K562 (cell line): ENCODE measurements around the gene TANC1. TPM values are rescaled to one million over a fixed set of nuclear protein-coding genes. Genes with fewer than 3 reads are reported as not detected.

Source experiments
- SREBF1 ChIP-seq: fragments of 150-350 bp; IDR thresholded peaks from 2 replicates; pipeline ENCODE4 v1.6.1; 2014; ENCODE audit warnings: antibody characterized with exemption, low read depth, low read length, borderline replicate concordance
- ZC3H11A ChIP-seq: IDR thresholded peaks from 2 replicates; pipeline ENCODE4 v1.6.1; 2012; ENCODE audit warnings: low read depth, low read length, improper control_type of control experiment
- polyA plus RNA-seq, 8 experiments: library from polyadenylated mRNA; depleted of rRNA in 4 of 8; stranded (reverse) in 5 of 8; unstranded in 3 of 8; fragments of >200 nt; fragmentation: Nextera tagmentation in 2 of 8; fragmentation: Illumina TruSeq in 1 of 8; extraction: Ambion mirVana in 2 of 8; extraction: Trizol in 1 of 8; gene quantifications; 2 replicates each; pipeline versions ENCODE4 v1.2.1 to v1.2.3, GENCODE V29; 2011 to 2014; ENCODE audit warnings: inconsistent platforms in 1 of 8, missing spikeins in 1 of 8
- total RNA-seq, 7 experiments: library from RNA; depleted of rRNA in 6 of 7; stranded (reverse); fragments of >200 nt in 6 of 7; fragmentation: Illumina TruSeq in 2 of 7; extraction: Trizol in 2 of 7; gene quantifications; 2 replicates each; pipeline versions ENCODE4 v1.2.1 to v1.2.3, GENCODE V29; 2011 to 2021; ENCODE audit warnings: low replicate concordance in 1 of 7
- TF ChIP-seq, protein P1 (sequence below), 2 experiments: fragments of 450-650 bp; formaldehyde crosslinking in 1 of 2; IDR thresholded peaks; 2 replicates each; pipeline versions ENCODE4 v1.4.0 to v1.6.1; 2014 to 2020; ENCODE audit warnings: mild to moderate bottlenecking in 2 of 2, borderline replicate concordance in 1 of 2, low read depth in 1 of 2

Gene TANC1
- total and polyA plus RNA-seq, 9 of the 15 experiments (the other 6 are each of a cell fraction or from before 2014, with no cell fraction given), result under 0.01 to 0.20 (median 0.07) TPM; not detected in 1

DNA sequence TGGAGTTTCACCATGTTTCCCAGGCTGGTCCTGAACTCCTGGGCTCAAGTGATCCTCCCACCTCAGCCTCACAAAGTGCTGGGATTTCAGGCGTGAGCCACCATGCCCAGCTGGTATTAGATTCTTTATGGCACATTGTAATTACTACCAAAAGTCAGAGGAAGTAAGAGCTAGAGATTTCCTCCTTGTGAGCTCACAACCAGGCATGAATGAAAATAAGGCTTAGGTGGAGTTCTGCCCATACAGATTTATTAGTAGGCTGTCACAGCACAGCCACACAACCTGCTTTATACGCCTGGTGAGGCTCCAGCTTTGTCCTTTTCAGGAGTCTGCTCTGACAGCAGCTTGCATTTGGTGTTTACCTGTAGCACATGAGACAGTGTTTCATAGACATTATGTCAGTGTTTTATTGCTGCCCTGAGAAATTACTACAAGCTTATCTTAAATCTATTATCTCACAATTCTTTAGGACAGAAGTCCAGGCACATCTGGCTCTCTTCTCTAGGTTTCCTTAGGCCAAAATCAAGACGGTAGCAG, 156.6 kb downstream of the TANC1 start (continued):
- TF ChIP-seq, protein P1, sequence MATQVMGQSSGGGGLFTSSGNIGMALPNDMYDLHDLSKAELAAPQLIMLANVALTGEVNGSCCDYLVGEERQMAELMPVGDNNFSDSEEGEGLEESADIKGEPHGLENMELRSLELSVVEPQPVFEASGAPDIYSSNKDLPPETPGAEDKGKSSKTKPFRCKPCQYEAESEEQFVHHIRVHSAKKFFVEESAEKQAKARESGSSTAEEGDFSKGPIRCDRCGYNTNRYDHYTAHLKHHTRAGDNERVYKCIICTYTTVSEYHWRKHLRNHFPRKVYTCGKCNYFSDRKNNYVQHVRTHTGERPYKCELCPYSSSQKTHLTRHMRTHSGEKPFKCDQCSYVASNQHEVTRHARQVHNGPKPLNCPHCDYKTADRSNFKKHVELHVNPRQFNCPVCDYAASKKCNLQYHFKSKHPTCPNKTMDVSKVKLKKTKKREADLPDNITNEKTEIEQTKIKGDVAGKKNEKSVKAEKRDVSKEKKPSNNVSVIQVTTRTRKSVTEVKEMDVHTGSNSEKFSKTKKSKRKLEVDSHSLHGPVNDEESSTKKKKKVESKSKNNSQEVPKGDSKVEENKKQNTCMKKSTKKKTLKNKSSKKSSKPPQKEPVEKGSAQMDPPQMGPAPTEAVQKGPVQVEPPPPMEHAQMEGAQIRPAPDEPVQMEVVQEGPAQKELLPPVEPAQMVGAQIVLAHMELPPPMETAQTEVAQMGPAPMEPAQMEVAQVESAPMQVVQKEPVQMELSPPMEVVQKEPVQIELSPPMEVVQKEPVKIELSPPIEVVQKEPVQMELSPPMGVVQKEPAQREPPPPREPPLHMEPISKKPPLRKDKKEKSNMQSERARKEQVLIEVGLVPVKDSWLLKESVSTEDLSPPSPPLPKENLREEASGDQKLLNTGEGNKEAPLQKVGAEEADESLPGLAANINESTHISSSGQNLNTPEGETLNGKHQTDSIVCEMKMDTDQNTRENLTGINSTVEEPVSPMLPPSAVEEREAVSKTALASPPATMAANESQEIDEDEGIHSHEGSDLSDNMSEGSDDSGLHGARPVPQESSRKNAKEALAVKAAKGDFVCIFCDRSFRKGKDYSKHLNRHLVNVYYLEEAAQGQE (IDR thresholded peaks at IDR 0.05; ENCODE audit: borderline replicate concordance), result no peak
- TF ChIP-seq, protein P1 (CRISPR knock-in tag; IDR thresholded peaks at IDR 0.05; ENCODE audit: low read depth), result no peak
- TF ChIP-seq ZC3H11A (no peak), SREBF1 (no peak)
